GM18861 (cell line): Measurements from ENCODE around the gene CYYR1.

ENCODE experiments used
- ATAC-seq: cut with Tn5 transposase; IDR thresholded peaks from one replicate; pipeline ENCODE4 v1.9.1; 2021; ENCODE audit not compliant: unreplicated experiment

CYYR1 gene

DNA sequence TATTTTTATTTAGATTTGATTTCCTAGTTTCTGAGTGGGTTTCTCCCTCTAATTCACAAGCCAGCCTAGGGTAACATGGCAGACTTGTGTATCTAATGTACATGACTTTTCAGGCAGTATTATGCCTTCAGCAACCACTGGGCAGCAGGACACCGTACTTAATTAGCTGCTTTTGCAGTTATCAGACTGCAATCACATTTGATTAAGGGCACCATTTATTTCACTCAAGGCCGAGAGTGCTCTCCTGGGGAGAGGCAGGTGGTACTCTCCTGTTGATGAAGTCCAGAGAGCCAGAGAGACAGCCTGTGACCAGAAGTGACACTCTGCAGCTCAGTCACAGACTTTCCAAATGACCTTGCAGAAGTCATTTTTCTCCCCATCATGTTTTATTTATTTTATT is 18.7 kb downstream of the CYYR1 start:
- no peak for ATAC-seq

DNA sequence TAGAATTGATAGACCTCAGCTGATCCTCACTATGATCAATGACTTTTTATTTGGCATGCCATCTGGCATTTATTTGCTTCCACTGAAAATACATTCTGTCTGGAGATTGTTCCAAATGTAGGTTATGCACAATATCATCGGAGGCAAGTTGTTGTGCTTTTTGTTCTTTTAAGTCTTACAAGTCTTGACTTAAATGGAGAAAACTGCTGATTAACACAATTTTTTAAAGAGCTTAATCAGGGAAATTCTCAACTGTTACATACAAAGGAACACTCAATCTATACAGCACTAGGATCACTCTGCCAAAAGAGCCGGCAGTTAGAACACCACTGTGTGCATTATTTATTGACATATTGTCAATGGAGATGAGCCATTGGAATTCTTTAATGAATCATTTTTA is 19.2 kb downstream of the CYYR1 start:
- no peak for ATAC-seq

DNA sequence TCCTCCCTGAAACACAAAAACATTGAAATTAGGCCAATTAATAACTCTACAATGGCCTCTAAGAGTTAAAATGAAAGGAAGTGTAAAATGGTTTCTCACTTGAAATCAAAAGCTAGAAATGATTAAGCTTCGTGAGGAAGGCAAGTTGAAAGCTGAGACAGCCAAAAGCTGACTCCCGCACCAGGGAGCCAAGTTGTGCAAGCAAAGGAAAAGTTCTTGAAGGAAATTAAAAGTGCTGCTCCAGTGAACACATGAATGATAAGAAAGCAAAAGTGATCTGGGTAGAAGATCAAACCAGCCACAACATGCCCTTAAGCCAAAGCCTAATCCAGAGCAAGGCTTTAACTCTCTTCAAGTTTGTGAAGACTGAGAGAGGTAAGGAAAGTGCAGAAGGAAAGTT is 22.8 kb downstream of the CYYR1 start:
- no peak for ATAC-seq

DNA sequence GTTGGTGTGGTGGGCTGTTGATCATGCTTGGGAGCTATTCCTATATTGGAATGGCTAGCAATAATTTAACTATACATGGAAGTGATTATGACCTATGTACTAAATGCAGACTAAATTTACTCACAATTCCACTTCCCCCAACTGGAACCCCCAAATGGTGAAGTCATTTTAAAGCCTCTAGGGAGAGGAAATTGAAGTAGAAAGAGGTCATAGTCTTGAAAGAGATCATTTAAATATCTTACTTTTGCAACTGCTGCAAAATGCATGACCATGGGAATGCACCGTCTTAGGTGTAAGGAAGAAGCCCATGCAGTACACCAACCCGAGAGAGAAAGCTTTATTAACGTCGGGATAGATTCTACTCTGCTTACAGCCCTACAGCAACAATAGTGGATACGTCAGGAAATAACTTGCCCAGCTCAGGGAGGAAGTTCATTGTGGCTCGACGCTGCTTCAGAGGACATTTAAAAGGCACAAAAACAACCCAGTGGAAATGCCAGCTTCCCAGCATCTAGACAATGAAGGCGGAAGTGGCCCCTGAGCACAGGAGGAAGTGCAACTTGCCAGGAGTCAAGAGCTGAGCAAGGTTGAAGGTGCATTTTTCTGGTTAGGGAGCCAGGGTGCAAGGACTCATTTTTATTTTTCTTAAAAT is 26.5 kb downstream of the CYYR1 start:
- ATAC-seq, result no peak

DNA sequence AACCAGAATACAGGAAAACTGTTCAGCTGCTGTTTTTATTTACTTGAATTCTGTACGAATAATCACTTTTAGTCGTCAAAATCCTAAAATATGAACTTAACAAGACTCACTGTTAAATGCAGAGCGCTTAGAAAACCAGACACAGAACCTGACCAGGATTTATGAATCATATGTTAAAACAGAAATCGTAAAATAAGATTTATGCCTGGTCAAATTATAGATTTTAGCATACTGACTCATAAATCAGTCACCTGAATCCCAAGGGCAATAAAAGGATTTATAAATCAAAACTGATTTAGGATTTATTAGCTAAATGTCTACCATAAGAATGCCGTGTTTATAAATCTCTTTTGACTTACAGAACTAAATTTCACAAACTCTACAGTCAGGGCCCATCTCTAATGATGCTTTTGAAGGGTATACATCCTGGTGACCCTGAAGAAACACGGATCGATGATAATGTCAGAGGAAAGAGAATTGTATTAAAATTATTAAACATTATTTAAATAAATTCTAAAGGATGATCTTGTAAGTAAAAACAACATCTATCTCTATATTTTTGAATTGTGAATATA is 28.8 kb downstream of the CYYR1 start:
- ATAC-seq, result no peak

DNA sequence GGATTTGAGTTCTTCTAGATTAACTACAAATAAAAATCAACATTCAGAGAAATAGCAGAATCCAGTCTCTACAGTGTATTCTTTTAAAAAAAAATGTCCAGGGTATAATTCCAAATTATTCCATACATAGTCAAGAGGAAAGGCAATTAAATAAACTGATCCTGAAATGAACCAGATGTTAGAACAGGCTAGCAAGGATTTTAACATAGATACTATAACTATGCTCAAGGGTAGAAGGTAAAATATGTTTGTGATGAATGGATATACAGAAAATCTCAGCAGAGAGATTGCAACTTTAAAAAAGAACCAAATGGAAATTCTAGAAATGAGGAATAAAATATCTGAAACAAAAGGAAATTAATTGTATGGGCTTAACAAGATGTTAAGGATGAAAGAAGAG is 32.4 kb downstream of the CYYR1 start:
- ATAC-seq, result no peak

DNA sequence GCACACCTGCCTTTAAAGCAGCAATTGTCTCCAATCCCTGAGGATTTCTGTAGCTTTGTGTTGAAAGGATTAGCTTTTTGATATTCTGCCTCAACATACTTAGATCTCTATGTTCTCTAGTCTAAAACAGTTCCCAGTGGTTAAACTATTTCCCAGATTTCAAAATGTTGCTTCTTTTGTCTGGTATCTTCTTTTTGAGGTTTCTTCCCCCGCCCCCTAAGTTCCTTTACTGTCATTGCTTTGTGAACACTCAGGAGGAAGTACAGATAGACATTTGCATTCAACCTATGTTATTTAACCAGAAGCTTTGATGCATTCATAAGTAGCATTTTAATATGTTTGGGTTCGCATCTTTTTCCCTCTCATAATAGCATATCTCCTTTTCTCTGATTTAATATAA is 33.5 kb downstream of the CYYR1 start:
- ATAC-seq, result no peak

DNA sequence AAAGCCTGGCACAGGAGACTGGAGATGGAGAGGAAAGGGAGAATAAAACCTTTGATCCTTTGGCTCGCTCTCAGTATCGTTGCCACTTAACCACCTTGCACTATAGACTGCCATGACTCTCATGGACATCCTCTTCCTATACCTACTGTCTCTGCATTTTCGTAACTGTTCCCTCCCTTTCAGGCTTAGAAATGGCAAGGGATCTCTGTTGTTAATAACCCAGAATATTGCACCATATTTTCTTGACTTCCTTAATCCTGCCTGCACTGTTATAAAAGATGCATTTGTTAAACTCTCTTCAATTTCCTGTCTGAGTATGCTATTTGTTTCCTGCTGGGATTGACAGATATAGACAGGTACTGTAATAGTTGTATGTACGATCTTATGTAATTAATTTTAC is 38.6 kb downstream of the CYYR1 start:
- no peak for ATAC-seq

DNA sequence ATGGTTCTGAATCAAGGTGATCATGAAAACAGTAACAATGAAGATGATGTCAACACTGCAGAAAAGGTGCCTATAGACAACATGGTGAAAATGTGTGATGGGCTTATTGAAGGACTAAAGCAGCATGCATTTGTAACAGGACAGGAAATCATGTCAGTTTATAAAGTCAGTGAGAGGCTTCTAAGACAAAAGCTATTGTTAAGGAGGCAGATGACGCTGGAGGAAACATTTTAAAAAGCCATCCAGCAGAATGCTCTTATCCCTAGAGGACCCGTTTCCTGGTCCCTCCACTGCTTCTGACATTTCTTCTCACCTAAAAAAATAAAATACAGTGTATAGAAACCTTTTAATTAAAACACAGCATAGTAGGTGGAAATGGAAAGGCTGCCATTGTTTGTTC is 40.9 kb downstream of the CYYR1 start:
- no peak for ATAC-seq

DNA sequence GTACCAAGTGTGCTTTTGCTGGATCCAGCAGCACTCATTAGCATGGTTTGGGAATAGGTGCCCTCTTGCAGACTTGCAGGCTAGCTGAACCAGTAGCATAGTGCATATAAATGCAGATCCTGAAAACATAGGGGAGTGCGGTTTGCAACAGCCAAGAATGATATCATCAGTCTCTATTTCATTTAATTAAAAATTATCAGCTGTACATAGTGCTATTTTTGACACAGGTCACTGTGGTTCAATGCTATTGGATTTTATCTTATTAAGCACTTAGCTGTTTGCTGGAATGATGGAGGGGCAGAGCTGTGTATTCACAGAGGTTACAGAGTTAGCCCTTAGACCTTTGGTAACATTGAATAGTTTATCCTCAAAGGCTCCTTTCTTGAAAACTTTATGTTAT is 43.6 kb downstream of the CYYR1 start:
- no peak for ATAC-seq

DNA sequence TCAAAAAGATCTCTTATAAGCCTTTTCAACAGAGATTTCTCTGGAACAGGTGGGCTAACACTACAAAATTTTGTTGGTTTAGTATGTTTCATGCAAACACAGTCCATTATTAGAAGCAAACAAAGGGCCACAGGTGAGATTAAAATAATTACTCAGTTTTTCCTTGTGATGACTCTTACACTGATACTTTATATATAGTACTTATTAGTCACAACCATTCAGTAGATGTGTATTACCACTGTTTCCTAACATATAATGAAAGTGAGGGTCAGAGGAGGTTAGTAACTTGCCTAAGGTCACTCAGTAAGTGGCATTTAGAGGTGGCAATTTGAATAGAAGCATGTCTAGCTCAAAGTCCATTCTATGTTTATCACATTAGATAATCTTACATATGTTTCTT is 44.2 kb downstream of the CYYR1 start:
- ATAC-seq, result no peak

DNA sequence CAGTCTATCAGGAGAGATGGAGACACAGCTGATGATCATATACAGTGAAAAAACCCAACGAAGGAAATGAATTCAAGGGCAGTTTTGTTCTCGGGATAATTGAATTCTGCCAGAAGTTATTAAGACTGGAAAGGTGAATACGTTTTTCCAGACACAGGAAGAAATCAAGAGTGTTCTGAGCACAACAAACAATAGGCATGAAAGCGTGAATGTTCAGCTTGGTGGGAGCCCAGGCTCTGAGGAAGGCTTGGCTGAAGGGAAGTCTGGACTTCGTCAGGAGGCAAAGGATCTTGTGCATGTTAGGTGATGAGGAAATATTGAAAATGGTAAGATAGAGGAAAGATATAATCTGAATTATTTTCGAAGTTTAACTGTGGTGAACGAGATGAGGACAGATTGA is 50.4 kb downstream of the CYYR1 start:
- no peak for ATAC-seq

DNA sequence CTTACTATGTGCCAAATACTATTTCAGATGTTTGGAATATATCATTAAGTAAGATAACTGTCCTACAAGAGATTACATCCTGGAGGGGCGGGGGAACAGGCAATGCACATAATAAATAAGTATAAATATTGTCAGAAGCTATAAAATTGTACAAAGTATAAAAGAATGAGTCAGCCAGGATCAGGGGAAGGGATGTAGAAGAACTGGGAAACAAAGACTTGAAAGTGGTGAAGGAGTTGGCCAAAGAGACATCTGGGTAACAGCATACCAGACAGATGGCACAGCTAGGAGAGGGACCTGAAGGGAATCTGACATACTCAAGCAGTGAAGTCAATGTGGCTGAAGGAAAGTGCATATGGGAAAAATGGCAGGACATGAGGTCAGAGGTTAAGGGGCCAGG is 53.9 kb downstream of the CYYR1 start:
- no peak for ATAC-seq

DNA sequence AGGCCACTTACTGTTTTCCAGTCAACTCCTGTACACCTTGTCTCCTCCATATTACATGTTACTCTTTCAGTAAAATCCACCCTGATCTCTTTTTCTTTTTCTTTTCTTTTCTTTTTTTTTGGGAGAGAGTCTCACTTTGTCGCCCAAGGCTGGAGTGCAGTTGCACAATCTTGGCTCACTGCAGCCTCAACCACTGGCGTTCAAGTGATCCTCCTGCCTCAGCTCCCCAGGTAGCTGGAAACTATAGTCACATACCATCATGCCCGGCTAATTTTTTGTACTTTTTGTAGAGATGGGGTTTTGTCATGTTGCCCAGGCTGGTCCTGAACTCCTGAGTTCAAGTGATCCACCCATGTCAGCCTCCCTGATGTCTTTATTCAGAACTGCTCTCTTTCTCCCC is 57.8 kb downstream of the CYYR1 start:
- ATAC-seq, result no peak

DNA sequence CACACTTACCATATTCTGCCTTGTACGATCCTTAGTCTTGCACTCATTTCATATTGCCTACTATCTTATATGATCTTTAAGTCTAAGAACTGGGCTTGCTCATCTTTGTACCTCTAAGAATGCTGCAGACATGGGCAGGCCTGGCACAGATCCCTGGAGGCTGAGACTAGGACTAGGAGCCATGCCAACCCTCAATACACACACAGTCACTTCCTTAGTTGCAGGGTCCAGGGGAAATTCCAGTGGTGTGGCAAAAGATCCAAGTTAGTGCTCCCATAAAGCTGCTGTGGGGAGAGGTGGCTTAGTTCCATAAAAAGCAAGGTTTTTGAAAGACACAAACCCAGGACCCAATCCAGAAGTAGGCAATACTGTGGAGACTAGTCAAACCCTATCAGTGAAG is 59.9 kb downstream of the CYYR1 start:
- ATAC-seq, result no peak

DNA sequence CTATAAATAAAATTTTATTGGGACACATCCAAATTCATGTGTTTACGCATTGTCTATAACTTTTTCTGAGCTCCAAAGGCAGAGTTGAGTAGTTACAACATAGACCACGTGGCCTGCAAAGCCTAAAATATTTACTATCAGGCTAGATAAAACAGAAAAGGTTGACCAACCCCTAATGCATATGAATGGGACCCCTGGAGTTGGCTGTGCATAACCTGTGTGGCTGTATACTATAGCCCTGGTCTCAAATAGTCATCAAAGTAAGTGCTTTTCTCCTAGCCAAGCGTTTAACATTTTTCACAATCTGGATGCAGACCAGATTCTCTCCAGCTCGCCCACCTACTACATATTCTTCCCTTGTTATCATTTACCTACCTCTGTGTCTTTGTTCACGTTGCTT is 60.4 kb downstream of the CYYR1 start:
- ATAC-seq, result no peak

DNA sequence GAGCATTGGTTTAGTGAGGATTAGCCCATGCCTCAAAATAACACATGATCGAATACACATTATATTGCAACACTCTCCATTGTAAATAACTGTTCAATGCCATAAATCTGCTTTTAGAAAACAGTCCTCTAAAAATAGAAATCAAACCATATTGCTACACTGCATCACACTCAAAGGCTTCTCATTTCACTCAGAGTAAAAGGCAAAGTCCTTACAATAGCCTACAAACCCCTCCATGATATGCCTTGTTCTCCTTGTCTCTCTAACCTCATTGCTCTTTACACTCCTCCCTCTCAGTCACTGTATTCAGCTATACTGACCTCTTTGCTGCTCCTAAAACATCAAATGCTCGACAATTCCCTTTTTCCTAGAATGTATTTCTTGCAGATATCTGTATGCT is 64.2 kb downstream of the CYYR1 start:
- ATAC-seq, result no peak

DNA sequence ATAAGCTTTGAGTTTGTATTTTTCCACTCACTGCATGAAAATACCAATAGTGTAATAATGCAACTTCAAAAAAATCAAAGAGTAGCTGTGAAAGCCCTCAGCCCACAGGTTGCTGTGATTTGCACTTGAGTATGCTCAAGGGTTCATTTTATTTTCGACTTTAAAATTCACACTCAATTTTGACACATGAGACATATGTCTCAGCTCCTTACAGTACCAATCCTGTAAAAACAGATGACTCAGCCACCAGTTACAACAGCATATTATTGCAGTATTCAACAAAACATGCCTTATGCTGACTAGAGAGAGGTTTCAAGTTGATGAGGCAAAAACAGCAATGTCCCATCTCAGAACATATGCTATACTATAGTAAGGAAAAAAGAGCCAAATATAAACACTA is 66.1 kb downstream of the CYYR1 start:
- no peak for ATAC-seq

DNA sequence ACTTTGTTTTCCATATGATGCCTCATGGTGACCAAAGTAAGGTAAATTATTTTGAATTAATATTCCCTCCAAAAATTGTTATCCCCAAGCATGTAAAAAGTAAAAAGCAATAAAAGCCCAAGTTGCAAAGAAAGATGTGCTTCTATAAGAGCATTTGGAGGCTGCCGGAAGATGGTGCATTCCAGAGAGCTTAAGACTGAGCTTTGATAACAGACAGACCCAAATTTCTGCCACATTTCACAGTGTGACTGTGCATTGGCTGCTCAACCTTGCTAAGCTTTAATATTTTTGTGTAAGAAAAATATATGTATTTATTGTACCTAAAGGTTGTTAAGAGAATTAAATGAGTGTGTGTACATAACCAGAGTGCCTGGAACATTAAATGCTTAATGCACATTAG is 67.9 kb downstream of the CYYR1 start:
- ATAC-seq, result no peak

DNA sequence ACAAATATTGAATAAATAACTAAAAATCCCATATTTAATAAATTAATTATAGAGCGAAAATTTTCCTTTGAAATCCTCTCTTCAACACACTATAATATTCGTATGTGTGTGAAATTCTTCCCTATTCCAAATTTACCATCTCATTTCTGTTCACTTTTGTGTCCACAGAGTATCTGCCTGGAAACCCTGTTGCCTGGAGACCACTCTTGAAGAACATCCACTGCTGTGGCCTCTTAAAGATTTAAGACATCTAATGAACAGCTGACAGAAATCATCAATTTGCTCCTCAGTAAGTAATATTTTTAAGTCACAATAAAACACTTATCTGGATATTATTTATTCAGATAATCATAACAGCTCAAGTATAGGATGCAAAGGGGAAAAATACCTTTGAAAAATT is 69.7 kb downstream of the CYYR1 start:
- no peak for ATAC-seq

DNA sequence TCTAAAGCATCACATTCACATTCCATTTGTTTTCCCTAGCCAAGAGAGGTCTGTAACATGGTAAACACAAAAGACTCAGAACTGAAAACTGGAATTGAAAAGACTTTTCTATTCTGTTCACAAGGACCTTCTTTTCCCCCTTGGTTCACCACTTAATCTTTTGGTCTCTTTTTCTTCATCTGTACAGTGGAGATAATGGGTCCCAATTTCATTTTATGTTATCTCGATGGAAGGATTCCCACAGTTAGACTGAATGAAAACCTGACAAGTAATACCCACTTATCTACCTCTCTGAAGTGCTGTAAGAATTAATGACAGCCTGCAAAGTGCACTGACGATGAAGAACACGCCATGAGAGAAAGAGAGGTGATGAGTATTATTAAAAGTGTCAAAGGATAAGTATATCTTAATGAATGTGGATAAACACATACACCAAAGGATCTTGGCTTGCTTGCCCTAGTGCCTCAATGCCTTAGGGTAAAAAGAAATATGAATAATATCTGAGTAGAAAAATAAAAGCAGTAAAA is 71.5 kb downstream of the CYYR1 start:
- no peak for ATAC-seq

DNA sequence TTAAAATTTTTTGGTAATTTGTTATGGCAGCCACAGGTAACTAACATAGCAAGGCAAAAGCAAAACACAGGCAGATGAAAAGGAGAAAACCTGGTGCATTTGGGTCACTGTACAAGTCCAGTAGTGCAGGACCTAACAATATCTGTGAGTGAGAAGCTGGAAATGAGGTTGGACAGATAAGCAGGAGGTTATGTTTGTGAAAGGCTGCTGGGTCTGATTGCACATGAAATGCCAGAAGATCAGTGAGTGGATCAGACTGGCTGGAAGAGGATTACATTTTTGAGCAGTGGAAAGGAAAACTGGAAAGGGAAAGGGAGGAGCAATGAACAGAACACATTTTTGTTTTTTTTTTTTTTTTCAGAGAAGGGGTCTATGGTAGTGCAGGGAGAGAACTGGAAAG is 73.6 kb downstream of the CYYR1 start:
- ATAC-seq, result no peak

DNA sequence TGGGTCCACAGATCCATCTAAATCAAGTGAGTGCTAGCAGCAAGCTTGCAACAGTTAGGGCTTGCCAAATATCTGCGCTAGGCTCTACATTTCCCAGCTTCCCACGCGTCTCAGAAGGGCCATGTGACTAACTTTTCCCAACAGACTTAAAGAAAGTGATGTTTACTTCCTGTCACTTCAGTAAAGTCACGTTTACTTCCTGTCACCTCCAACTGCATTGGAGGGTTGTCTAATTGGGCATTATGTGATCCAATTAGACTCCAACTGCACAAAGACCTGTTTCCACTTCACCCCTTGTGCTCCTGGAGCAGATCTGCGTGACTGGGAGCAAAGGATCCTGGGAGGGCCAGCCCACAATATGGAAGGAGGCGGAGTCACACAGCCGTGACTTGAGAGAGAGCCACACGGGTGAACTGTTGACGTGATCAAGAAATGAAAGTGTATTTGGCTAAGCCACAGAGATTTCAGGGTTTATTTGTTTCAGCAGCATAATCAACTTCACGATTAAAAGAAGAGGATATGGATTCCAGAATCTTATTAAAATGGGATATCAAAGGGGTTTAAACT is 77.7 kb downstream of the CYYR1 start:
- no peak for ATAC-seq
